ENCODE data around the gene OVAAL. TPM values are rescaled to one million over a fixed set of nuclear protein-coding genes. Genes with fewer than 3 reads are reported as not detected.

Gene OVAAL
- total and polyA plus RNA-seq, 9 of the 15 experiments (the other 6 are each of a cell fraction or from before 2014, with no cell fraction given): 0.04 to 0.18 (median 0.08) TPM; not detected in 4

- TF ChIP-seq ESRRA (IDR thresholded peaks at IDR 0.05; ENCODE audit: borderline replicate concordance, low read depth) (no peak), CBX5 (IDR thresholded peaks at IDR 0.05; ENCODE audit: borderline replicate concordance, low read depth) (no peak), BMI1 (IDR thresholded peaks at IDR 0.05; ENCODE audit: low read length) (0 out of 2 replicates have a peak, but pooled peaks have one; percentile 24), ZNF507 (tag; conservative IDR thresholded peaks at IDR 0.05) (no peak), PCBP1 (IDR thresholded peaks at IDR 0.05; ENCODE audit: low read depth, low read length, poor library complexity, severe bottlenecking) (no peak), KLF13 (tag; IDR thresholded peaks at IDR 0.05; ENCODE audit: borderline replicate concordance, low read depth) (no peak), CREB3 (tag; conservative IDR thresholded peaks at IDR 0.05; ENCODE audit: low read depth) (no peak), ZBTB1 (CRISPR knock-in tag; IDR thresholded peaks at IDR 0.05; ENCODE audit: borderline replicate concordance, low read depth) (no peak), MEF2D (tag; conservative IDR thresholded peaks at IDR 0.05; ENCODE audit: low read depth) (no peak), CREBBP (IDR thresholded peaks at IDR 0.05; ENCODE audit: low read depth, low read length) (no peak), EP400 (IDR thresholded peaks at IDR 0.05) (no peak), IFI16 (CRISPR knock-in tag; IDR thresholded peaks at IDR 0.05) (no peak), CHAMP1 (IDR thresholded peaks at IDR 0.05) (no peak), TRIM25 (IDR thresholded peaks at IDR 0.05; ENCODE audit: borderline replicate concordance) (no peak), ZNF347 (CRISPR knock-in tag; IDR thresholded peaks at IDR 0.05; ENCODE audit: low read depth) (no peak), PREB (CRISPR knock-in tag; IDR thresholded peaks at IDR 0.05) (no peak), ID3 (CRISPR knock-in tag; IDR thresholded peaks at IDR 0.05) (no peak), ID3 (tag; IDR thresholded peaks at IDR 0.05) (no peak), BRD9 (IDR thresholded peaks at IDR 0.05; ENCODE audit: low read depth, partially characterized antibody) (no peak), ZNF274 (IDR thresholded peaks at IDR 0.05; ENCODE audit: borderline replicate concordance, low read depth, low read length) (no peak), NCOA2 (IDR thresholded peaks at IDR 0.05; ENCODE audit: partially characterized antibody in 2 of 2) (no peak), TAL1 (IDR thresholded peaks at IDR 0.05) (no peak), FOSL1 (tag; conservative IDR thresholded peaks at IDR 0.05) (peak; percentile 78), TCF7 (IDR thresholded peaks at IDR 0.05; ENCODE audit: borderline replicate concordance) (no peak)
Measured at GRCh38 chr1:180594723-180595122, 36.0 kb downstream of the OVAAL start (continued).
